Measurements from ENCODE around the gene GOT1.

- TF ChIP-seq POLR2A (IDR thresholded peaks at IDR 0.05) = no peak
- TF ChIP-seq CTCF (IDR thresholded peaks at IDR 0.05) = no peak
Measured at GRCh38 chr10:99457813-99458212, 27.4 kb upstream of the GOT1 start.
